CD4-positive, CD25-positive, alpha-beta regulatory T cell (primary cell): ENCODE results near the gene SPEM1. TPM values are rescaled to one million over a fixed set of nuclear protein-coding genes. Genes with fewer than 3 reads are reported as not detected.

ENCODE experiments used
- ATAC-seq, 2 donors: fragments of 150-1000 bp; cut with Tn5 transposase; one replicate each; pipeline ENCODE4 v1.10.0; 2021; ENCODE audit warnings: low read depth in 2 of 2, moderate number of reproducible peaks in 2 of 2, moderate library complexity in 1 of 2
- DNase-seq, 3 donors: peaks; one replicate each; pipeline versions ENCODE4 v3.0.0 to v3.0.0-alpha.2; 2012 to 2022; ENCODE audit warnings: mixed read lengths in 1 of 3
- H3K27ac ChIP-seq: one replicate; pipeline ENCODE4 v1.7.0; 2013; ENCODE audit warnings: mild to moderate bottlenecking, low read length; ENCODE audit not compliant: insufficient read depth, poor library complexity, severe bottlenecking
- H3K27me3 ChIP-seq: one replicate; pipeline ENCODE4 v1.7.0; 2013; ENCODE audit warnings: low read length; ENCODE audit not compliant: control insufficient read depth, insufficient read depth
- H3K36me3 ChIP-seq: one replicate; pipeline ENCODE4 v1.7.0; 2013; ENCODE audit warnings: mild to moderate bottlenecking, low read length, moderate library complexity; ENCODE audit not compliant: control insufficient read depth, insufficient read depth
- H3K4me1 ChIP-seq: 2 replicates; pipeline ENCODE4 v1.7.0; 2013; ENCODE audit warnings: mild to moderate bottlenecking, low read length; ENCODE audit not compliant: insufficient read depth, control insufficient read depth, poor library complexity, severe bottlenecking
- H3K4me3 ChIP-seq: one replicate; pipeline ENCODE4 v1.7.0; 2013; ENCODE audit warnings: low read depth, mild to moderate bottlenecking, low read length, moderate library complexity
- H3K9me3 ChIP-seq, 2 experiments: 1 replicate in 1 of 2; 2 replicates in 1 of 2; pipeline ENCODE4 v1.7.0; 2013; ENCODE audit warnings: low read length in 2 of 2, mild to moderate bottlenecking in 1 of 2, moderate library complexity in 1 of 2; ENCODE audit not compliant: control insufficient read depth in 2 of 2
- H3K27ac Mint-ChIP-seq, 3 donors: one replicate each; pipeline ENCODE4 v1.8.0; 2020 to 2022; ENCODE audit warnings: mild to moderate bottlenecking in 3 of 3, mixed read lengths in 3 of 3, moderate library complexity in 2 of 3
- H3K27me3 Mint-ChIP-seq: one replicate; pipeline ENCODE4 v1.8.0; 2022; ENCODE audit warnings: mild to moderate bottlenecking, mixed read lengths
- H3K36me3 Mint-ChIP-seq: one replicate; pipeline ENCODE4 v1.8.0; 2020; ENCODE audit warnings: mixed read lengths
- H3K4me1 Mint-ChIP-seq, 4 donors: one replicate each; pipeline ENCODE4 v1.8.0; 2020 to 2022; ENCODE audit warnings: mixed read lengths in 4 of 4, mild to moderate bottlenecking in 1 of 4
- H3K4me3 Mint-ChIP-seq, 4 donors: one replicate each; pipeline ENCODE4 v1.8.0; 2020 to 2022; ENCODE audit warnings: mild to moderate bottlenecking in 4 of 4, mixed read lengths in 4 of 4, moderate library complexity in 3 of 4
- H3K9me3 Mint-ChIP-seq, 7 donors: one replicate each; pipeline ENCODE4 v1.8.0; 2020 to 2022; ENCODE audit warnings: mixed read lengths in 7 of 7, mild to moderate bottlenecking in 3 of 7, moderate library complexity in 2 of 7
- polyA plus RNA-seq, 4 donors: library from polyadenylated mRNA; unstranded; fragments of 300-500 nt; fragmentation: Illumina TruSeq; gene quantifications; one replicate each; pipeline ENCODE4 v1.2.3, GENCODE V29; 2021
- total RNA-seq: library from RNA; stranded (reverse); gene quantifications from one replicate; pipeline ENCODE4 v1.2.3, GENCODE V29; 2022

Gene SPEM1
- total and polyA plus RNA-seq, 5 donors from 2014 or later, result not detected

DNA sequence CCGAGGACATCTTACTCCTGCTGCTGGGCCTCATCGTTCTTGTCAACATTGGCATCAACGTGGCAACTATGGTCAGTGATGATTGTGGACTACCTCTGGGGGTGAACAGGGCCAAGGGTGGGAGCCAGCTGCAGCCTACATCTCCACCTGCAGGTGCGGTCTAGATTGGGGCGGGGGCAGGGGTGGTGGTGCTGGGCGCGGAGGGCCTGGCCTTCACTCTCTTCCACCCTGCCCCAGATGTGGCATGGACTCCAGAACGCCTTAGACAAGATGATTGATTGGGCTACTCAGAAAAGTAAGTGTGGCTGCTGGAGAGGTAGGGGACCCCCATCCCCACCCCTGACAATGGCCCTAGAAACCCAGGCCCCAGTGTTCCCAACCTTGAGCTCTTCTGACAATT lies 5.6 kb downstream of the SPEM1 start:
- no peak overlapping the region for H3K4me3 Mint-ChIP-seq
- Histone ChIP-seq H3K4me3 (no peak overlapping the region), H3K27ac (no peak overlapping the region), H3K36me3 (no peaks in the 10 kb centered on the region), H3K4me1 (no peaks in the 10 kb centered on the region), H3K9me3 (no peaks in the 10 kb centered on the region), H3K27me3 (no peaks in the 10 kb centered on the region)
- no peak overlapping the region for H3K27ac Mint-ChIP-seq
- H3K4me1 Mint-ChIP-seq, result no peaks in the 10 kb centered on the region
- ATAC-seq (no peak), DNase-seq (no peak)
- H3K36me3 Mint-ChIP-seq, result no peaks in the 10 kb centered on the region
- H3K9me3 Mint-ChIP-seq, result peaks cover 0 to 1% (median 0%) of the 10 kb centered on the region in 7 donors
- H3K27me3 Mint-ChIP-seq, result no peaks in the 10 kb centered on the region

DNA sequence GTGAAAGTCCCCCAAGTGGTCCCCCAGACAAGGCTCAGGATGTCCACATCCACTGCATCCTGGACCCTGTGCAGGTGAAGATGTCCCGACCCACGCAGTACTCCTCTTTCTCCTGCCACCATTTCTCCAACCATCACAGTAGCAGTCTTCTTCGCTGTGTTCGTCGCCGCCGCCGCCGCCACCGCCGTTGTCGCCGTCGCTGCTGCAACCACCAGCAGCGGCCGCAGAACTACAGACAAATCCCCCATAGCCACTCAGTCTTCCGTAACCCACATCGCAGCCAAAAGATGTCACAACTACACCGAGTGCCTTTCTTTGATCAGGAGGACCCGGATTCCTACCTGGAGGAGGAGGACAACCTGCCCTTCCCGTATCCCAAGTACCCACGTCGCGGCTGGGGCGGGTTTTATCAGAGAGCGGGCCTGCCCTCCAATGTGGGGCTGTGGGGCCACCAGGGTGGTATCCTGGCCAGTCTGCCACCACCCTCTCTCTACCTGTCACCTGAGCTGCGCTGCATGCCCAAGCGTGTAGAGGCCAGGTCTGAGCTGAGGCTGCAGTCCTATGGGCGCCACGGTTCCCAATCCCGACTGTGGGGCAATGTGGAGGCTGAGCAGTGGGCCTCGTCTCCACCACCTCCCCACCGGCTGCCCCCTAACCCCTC lies 6.2 kb downstream of the SPEM1 start:
- DNase-seq (no peak), ATAC-seq (no peak)
- H3K27me3 Mint-ChIP-seq, result no peaks in the 10 kb centered on the region
- Histone ChIP-seq H3K9me3 (no peaks in the 10 kb centered on the region), H3K4me3 (no peak overlapping the region), H3K27ac (no peak overlapping the region), H3K4me1 (no peaks in the 10 kb centered on the region), H3K27me3 (no peaks in the 10 kb centered on the region), H3K36me3 (no peaks in the 10 kb centered on the region)
- H3K9me3 Mint-ChIP-seq, result no peaks in the 10 kb centered on the region
- no peaks in the 10 kb centered on the region for H3K4me1 Mint-ChIP-seq
- H3K27ac Mint-ChIP-seq, result no peak overlapping the region
- no peak overlapping the region for H3K4me3 Mint-ChIP-seq
- H3K36me3 Mint-ChIP-seq, result no peaks in the 10 kb centered on the region

DNA sequence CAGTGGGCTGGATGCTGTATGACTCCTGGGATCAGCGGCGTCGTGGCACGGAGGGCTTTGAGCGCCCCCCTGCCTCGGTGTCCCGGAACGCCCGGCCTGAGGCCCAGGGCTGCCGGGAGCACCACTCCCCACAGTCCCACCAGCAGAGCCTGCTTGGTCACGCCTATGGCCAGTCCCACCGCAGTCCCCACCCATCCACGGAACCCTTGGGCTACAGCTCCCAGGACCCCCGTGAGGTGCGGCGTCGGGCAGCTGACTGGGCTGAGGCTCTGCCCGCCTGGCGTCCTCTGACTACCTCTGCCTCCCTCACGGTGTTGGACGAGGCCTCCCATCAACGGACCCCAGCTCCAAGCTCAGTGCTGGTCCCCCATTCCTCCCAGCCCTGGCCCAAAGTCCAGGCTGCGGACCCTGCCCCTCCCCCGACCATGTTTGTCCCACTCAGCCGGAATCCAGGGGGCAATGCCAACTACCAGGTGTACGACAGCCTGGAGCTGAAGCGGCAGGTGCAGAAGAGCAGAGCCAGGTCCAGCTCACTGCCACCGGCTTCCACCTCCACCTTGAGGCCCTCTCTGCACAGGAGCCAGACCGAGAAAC lies 6.9 kb downstream of the SPEM1 start:
- H3K27ac ChIP-seq, result no peak overlapping the region
- no peaks in the 10 kb centered on the region for H3K9me3 ChIP-seq
- H3K36me3 ChIP-seq, result no peaks in the 10 kb centered on the region
- H3K9me3 Mint-ChIP-seq, result no peaks in the 10 kb centered on the region
- H3K36me3 Mint-ChIP-seq, result no peaks in the 10 kb centered on the region
- H3K4me3 Mint-ChIP-seq, result no peak overlapping the region
- no peak overlapping the region for H3K4me3 ChIP-seq
- H3K4me1 Mint-ChIP-seq, result no peaks in the 10 kb centered on the region
- DNase-seq (no peak), ATAC-seq (no peak)
- H3K27ac Mint-ChIP-seq, result no peak overlapping the region
- H3K27me3 Mint-ChIP-seq, result no peaks in the 10 kb centered on the region
- no peaks in the 10 kb centered on the region for H3K27me3 ChIP-seq
- no peaks in the 10 kb centered on the region for H3K4me1 ChIP-seq

DNA sequence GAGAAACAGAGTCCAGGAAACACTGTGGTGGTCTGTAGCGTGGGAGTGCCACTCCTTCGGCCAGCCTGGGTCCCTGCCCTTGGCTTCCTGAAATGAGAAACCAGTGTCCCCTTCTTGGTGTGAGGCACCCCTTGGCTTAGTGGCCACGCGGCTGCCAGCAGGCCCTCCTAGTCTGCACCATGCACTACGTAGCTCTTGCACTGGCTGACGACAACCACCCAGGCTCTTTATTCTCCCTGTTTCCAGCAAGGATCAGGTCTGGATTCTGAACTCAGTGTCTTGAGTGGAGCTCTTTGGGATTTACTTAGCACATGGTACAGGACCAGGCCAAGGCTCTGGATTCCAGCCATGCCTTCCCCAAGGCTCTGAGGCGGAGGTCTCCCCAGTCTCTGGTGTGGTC lies 7.4 kb downstream of the SPEM1 start:
- Histone ChIP-seq H3K27me3 (no peaks in the 10 kb centered on the region), H3K4me1 (no peaks in the 10 kb centered on the region), H3K27ac (no peak overlapping the region), H3K36me3 (no peaks in the 10 kb centered on the region), H3K9me3 (no peaks in the 10 kb centered on the region), H3K4me3 (no peak overlapping the region)
- H3K27me3 Mint-ChIP-seq, result no peaks in the 10 kb centered on the region
- no peaks in the 10 kb centered on the region for H3K36me3 Mint-ChIP-seq
- H3K27ac Mint-ChIP-seq, result no peak overlapping the region
- H3K9me3 Mint-ChIP-seq, result no peaks in the 10 kb centered on the region
- no peak for DNase-seq
- ATAC-seq, result no peak
- no peak overlapping the region for H3K4me3 Mint-ChIP-seq
- no peaks in the 10 kb centered on the region for H3K4me1 Mint-ChIP-seq

DNA sequence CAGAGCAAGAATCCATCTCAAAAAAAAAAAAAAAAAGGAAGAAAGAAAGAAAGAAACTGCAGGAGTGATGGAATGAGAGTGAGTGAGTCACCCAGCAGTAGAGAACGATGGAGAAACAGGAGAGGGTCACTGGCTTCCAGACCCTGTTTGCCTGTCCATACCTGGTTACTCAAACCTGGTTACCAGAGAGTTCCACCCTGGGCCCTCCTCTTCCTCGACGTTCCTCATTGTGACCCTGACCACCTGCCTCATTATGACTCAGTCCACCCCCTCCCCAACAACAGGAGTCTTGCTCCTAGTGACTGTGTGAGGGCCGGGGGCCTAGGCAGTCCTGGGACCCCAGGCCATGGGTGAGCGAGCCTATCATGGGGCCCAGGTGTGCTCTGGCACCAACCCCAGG lies 8.4 kb downstream of the SPEM1 start, which contains the start of gene SPEM3:
SPEM3 (plus strand) TSS at position 301 of the 400 bp plus-strand sequence; CDS start at position 347, 46 bp downstream.
- no peaks in the 10 kb centered on the region for H3K4me1 Mint-ChIP-seq
- Histone ChIP-seq H3K9me3 (no peaks in the 10 kb centered on the region), H3K36me3 (no peaks in the 10 kb centered on the region), H3K4me3 (no peak within 1 kb of the TSS), H3K4me1 (no peaks in the 10 kb centered on the region), H3K27me3 (no peaks in the 10 kb centered on the region), H3K27ac (no peak within 1 kb of the TSS)
- ATAC-seq (no peak), DNase-seq (no peak)
- H3K36me3 Mint-ChIP-seq, result no peaks in the 10 kb centered on the region
- no peak within 1 kb of the TSS for H3K27ac Mint-ChIP-seq
- H3K4me3 Mint-ChIP-seq, result no peak within 1 kb of the TSS
- H3K9me3 Mint-ChIP-seq, result no peaks in the 10 kb centered on the region
- no peaks in the 10 kb centered on the region for H3K27me3 Mint-ChIP-seq

GRCh38 chr17:7429722-7430121 lies 9.6 kb downstream of the SPEM1 start:
- H3K27ac ChIP-seq, result no peak overlapping the region
- Mint-ChIP-seq H3K27me3 (no peaks in the 10 kb centered on the region), H3K4me1 (peaks cover 0 to under 1% (median 0%) of the 10 kb centered on the region in 4 donors), H3K36me3 (no peaks in the 10 kb centered on the region), H3K4me3 (no peak overlapping the region), H3K9me3 (no peaks in the 10 kb centered on the region), H3K27ac (no peak overlapping the region)
- H3K27me3 ChIP-seq, result no peaks in the 10 kb centered on the region
- H3K36me3 ChIP-seq, result no peaks in the 10 kb centered on the region
- ATAC-seq (no peak), DNase-seq (no peak)
- H3K4me3 ChIP-seq, result no peak overlapping the region
- no peaks in the 10 kb centered on the region for H3K4me1 ChIP-seq
- H3K9me3 ChIP-seq, result no peaks in the 10 kb centered on the region

- peaks cover 8% of the 10 kb centered on the region for H3K27me3 Mint-ChIP-seq
- Histone ChIP-seq H3K27ac (no peak overlapping the region), H3K4me1 (peaks cover 8% of the 10 kb centered on the region), H3K36me3 (no peaks in the 10 kb centered on the region), H3K27me3 (no peaks in the 10 kb centered on the region), H3K4me3 (no peak overlapping the region), H3K9me3 (no peaks in the 10 kb centered on the region)
- no peaks in the 10 kb centered on the region for H3K36me3 Mint-ChIP-seq
- DNase-seq, result no peak
- H3K4me3 Mint-ChIP-seq, result no peak overlapping the region
- H3K27ac Mint-ChIP-seq, result no peak overlapping the region
- H3K9me3 Mint-ChIP-seq, result no peaks in the 10 kb centered on the region
- H3K4me1 Mint-ChIP-seq, result peaks cover 4 to 12% (median 9%) of the 10 kb centered on the region in 4 donors
- no peak for ATAC-seq
These were observed 11.1 kb downstream of the SPEM1 start for GRCh38 chr17:7431231-7431630.

GRCh38 chr17:7432296-7432695 lies 12.2 kb downstream of the SPEM1 start:
- H3K27ac ChIP-seq, result no peak overlapping the region
- peaks cover 4 to 19% (median 11%) of the 10 kb centered on the region in 4 donors for H3K4me1 Mint-ChIP-seq
- no peaks in the 10 kb centered on the region for H3K36me3 ChIP-seq
- no peaks in the 10 kb centered on the region for H3K9me3 ChIP-seq
- H3K27me3 ChIP-seq, result no peaks in the 10 kb centered on the region
- H3K9me3 Mint-ChIP-seq, result no peaks in the 10 kb centered on the region
- peaks cover 8% of the 10 kb centered on the region for H3K27me3 Mint-ChIP-seq
- H3K4me3 Mint-ChIP-seq, result peak overlapping the region in 1 of 4 donors; percentile 38
- H3K4me1 ChIP-seq, result peaks cover 18% of the 10 kb centered on the region
- no peak overlapping the region for H3K27ac Mint-ChIP-seq
- DNase-seq (no peak), ATAC-seq (no peak)
- H3K4me3 ChIP-seq, result no peak overlapping the region
- no peaks in the 10 kb centered on the region for H3K36me3 Mint-ChIP-seq
